Neural progenitor cell (in vitro differentiated cells): ENCODE results near the gene TRIML2.

Experiments
- CTCF ChIP-seq: fragments of 200-600 bp; sonication (generic); IDR thresholded peaks from 2 replicates; pipeline ENCODE4 v1.5.1; 2017; ENCODE audit warnings: antibody characterized with exemption, mild to moderate bottlenecking
- EZH2 ChIP-seq: fragments of 200-600 bp; sonication (generic); IDR thresholded peaks from 2 replicates; pipeline ENCODE4 v1.6.1; 2017; ENCODE audit warnings: antibody characterized with exemption, mild to moderate bottlenecking, moderate library complexity
- EZH2phosphoT487 ChIP-seq: fragments of 200-600 bp; sonication (generic); IDR thresholded peaks from 2 replicates; pipeline ENCODE4 v1.6.1; 2017; ENCODE audit warnings: antibody characterized with exemption

DNA sequence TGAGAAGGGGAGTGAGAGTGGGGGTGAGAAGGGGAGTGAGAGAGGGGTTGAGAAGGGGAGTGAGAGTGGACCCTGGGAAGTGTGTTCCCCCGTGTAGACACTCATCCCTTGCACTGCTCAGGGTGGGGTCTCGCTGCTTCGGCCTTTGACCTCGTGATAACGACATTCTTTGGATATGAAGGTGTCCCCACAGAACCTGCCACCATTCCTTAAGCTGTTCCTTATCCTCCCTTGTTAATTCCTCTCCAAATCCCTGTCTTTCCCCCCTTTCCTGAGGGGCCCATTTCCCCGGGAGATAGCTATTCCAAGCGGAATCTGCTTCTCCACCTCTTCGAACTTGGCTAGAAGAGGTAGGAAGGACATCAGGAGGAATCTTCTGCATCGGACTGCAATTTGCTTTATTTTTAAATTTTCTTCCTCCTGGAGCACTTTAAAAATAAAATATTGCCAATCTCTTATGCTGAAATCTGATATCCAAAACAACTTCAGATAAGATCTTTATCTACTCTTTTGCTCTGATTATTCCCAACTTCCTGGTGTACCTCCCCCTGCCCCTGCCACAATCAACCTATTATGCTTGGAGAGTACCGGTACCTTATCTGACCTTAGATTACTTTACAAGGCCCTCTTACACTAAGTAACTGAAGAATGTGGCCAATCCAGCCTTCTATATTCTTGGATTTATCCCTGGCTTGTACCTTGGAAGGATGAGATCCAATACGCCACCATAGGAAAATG, 45.4 kb upstream of the TRIML2 start:
- TF ChIP-seq CTCF: no peak
- TF ChIP-seq EZH2: no peak
- TF ChIP-seq EZH2phosphoT487: no peak
